GM18951 (cell line): ENCODE results near the gene CACNA1A.
"Not testable (repeated sequence)": the region's sequence is repeated elsewhere in the genome, so short reads cannot be mapped to it uniquely, and the experiment has no call there.

Experiments
- POLR2A ChIP-seq: IDR thresholded peaks from 4 replicates; pipeline ENCODE4 v1.6.1; 2011; ENCODE audit warnings: mild to moderate bottlenecking; ENCODE audit not compliant: insufficient read length, insufficient read depth; ENCODE audit errors: extremely low read depth
- in situ Hi-C: fragments of 300-500 bp; cut with MboI; formaldehyde crosslinking; loops from one replicate; pipeline ENCODE4 v1.12.0; 2022; ENCODE audit warnings: low sequenced_read_pairs, mixed read lengths, inconsistent platforms; ENCODE audit not compliant: unreplicated experiment

CACNA1A gene

DNA sequence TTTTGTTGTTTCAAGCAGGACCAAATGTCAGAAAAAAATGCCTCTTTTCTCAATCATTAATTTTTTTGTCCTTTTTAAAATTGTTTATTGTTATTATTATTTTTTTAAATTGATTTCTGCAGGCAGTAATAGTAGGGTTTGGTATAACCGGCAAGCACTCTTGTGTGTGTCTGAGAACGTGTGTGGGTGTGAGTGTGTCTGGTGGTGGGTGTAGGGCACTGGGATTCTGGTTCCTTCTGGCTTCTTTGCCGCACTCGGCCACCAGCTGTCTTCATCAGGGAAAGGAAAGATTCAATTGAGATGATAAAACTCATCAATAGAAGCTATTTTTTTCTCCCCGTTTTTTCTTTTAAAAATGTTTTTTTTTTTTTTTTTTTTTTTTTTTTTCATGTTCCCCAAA lies 299.7 kb downstream of the CACNA1A start:
- TF ChIP-seq POLR2A, result no peak
- in situ Hi-C loops, result loop anchor here (10.0 kb wide), 1 partner anchor 58 kb away; no protein-coding TSS in a partner anchor

DNA sequence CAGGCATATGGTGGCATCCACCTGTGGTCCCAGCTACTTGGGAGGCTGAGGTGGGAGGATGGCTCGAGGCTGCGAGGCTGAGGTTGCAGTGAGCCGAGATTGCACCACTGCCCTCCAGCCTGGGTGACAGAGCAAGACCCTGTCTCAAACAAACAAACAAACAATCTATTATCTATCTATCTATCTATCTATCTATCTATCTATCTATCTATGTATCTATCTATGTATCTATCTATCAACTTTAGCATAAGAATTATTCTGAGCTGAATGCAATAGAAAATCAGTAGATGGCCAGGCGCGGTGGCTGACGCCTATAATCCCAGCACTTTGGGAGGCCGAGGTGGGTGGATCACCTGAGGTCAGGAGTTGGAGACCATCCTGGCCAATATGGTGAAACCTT lies 304.2 kb downstream of the CACNA1A start:
- in situ Hi-C loops, result loop anchor here (10.0 kb wide), 1 partner anchor 63 kb away; no protein-coding TSS in a partner anchor

DNA sequence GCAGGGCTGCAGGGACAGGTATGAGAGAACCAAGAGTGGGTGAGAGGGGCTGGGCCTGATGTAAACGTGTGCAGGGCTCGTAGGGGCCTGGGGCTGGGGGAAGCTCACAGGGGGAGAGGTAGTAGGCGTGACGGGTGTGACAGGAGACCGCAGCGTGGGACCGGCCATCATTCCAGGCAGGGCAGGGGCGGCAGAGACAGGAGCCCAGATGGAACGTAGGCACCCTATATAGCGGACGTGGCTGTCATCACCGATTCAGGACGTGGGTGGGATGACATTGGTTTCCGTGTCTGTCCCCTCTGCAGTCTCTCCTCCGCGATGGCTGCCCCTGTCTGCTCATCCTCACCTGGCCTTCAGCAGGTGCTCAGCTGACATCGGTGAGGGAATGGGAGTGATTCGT lies 307.6 kb downstream of the CACNA1A start:
- TF ChIP-seq POLR2A, result no peak
- in situ Hi-C loops, result no loop called here

DNA sequence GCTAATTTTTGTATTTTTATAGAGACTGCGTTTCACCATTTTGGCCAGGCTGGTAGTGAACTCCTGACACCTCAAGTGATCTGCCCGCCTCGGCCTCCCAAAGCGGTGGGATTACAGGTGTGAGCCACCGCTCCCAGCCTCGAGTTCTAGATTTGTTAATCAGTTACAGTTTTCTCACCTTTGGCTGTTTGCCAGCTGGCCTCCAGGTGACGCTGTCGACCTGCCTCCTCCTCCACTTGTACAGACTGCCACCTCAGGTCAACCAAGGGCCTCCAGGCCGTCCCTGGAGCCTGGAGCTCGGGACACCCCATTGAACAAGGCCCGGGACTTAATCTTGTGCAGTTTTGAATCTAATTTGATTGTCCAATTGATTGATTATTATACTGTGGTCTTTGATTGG lies 310.6 kb downstream of the CACNA1A start:
- in situ Hi-C loops, result no loop called here
- TF ChIP-seq POLR2A, result no peak

DNA sequence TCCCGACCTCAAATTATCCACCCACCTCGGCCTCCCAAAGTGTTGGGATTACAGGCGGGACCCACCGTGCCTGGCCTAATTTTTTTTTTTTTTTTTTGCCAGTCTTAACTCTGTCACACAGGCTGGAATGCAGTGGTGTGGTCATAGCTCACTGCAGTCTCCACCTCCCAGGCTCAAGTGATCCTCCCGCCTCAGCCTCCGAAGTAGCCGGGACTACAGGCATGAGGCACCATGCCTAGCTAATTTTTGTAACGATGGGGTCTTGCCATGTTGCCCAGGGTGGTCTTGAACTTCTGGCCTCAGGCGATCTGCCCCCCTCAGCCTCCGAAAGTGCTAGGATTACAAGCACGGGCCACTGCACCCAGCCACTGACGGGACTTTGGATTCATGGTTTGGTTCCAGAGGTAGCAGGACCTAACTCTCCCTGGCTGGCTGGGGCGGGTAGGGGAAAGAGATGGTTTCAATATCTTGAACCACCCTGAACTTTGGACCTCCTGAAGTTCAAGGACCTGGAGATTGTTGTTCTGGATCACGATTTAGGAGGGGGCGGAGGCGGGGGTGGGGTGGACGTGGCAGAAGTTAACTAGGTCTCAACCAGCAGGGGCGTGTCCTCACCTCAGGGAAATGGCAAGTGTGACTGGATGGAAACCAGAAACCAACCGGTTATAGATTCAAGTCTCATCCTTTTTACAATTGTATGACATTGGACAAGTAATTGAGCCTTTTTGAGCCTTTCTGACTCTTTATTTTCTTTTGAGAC lies 315.3 kb downstream of the CACNA1A start:
- TF ChIP-seq POLR2A, result no peak

DNA sequence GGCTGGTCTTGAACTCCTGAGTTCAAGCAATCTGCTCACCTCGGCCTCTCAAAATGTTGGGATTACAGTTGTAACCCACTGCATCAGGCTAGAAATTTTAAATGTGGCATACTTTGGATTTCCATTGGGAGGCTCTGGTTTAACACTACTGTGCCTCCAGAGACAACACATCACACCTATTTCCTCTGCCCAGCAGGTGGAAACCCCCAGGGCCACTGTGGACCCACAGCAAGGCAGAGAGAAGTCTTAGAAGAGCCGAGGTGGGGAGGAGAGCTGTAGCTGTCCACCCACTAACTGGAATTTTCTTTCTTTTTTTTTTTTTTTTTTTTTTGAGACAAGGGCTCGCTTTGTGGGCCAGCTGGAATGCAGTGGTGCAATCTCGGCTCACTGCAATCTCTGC lies 316.7 kb downstream of the CACNA1A start:
- TF ChIP-seq POLR2A, result no peak
- in situ Hi-C loops, result no loop called here

More for the DNA sequence above, 315.3 kb downstream of the CACNA1A start:
- in situ Hi-C loops, result no loop called here

DNA sequence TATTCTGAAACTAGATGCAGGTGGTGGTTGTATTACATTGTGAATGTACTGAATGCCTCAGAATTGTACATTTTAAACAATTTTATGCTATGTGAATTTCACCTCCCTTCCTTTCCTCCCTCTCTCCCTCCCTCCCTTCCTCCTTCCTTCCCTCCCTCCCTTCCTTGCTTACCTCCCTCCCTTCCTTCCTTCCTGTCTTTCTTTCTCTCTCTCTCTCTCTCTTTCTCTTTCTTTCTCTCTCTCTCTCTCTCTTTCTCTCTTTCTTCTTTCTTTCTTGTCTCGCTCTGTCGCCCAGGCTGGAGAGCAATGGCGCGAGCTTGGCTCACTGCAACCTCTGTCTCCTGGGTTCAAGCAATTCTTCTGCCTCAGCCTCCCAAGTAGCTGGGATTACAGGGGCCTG lies 318.9 kb downstream of the CACNA1A start:
- TF ChIP-seq POLR2A, result no peak
- in situ Hi-C loops, result no loop called here

DNA sequence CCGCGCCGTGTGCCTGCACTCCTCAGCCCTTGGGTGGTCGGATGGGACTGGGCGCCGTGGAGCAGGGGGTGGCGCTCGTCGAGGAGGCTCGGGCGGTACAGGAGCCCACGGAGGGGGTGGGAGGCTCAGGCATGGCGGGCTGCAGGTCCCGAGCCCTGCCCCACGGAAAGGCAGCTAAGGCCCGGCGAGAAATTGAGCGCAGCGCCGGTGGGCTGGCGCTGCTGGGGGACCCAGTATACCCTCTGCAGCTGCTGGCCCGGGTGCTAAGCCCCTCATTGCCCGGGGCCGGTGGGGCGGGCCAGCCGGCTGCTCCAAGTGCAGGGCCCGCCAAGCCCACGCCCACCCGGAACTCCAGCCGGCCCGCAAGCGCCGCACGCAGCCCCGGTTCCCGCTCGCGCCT lies 319.6 kb downstream of the CACNA1A start:
- in situ Hi-C loops, result not testable (repeated sequence)

DNA sequence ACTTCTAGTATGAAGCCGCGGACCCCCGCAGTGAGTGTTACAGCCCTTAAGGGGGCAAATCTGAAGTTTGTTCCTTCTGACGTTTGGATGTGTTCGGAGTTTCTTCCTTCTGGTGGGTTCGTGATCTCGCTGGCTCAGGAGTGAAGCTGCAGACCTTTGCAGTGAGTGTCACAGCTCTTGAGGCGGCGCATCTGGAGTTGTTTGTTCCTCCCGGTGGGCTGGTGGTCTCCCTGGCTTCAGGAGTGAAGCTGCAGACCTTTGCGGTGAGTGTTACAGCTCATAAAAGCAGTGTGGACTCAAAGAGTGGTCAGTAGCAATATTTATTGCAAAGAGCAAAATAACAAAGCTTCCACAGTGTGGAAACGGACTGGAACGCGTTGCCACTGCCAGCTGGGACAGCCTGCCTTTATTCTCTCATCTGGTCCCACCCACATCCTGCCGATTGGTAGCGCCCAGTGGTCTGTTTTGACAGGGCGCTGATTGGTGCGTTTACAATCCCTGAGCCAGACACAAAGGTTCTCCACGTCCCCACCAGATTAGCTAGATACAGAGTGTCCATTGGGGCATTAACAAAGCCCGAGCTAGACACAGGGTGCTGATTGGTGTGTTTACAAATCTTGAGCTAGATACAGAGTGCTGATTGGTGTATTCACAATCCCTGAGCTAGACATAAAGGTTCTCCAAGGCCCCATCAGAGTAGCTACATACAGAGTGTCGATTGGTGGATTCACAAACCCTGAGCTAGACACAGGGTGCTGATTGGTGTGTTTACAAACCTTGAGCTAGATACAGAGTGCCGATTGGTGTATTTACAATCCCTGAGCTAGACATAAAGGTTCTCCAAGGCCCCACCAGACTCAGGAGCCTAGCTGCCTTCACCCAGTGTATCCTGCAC lies 320.3 kb downstream of the CACNA1A start:
- in situ Hi-C loops, result not testable (repeated sequence)

DNA sequence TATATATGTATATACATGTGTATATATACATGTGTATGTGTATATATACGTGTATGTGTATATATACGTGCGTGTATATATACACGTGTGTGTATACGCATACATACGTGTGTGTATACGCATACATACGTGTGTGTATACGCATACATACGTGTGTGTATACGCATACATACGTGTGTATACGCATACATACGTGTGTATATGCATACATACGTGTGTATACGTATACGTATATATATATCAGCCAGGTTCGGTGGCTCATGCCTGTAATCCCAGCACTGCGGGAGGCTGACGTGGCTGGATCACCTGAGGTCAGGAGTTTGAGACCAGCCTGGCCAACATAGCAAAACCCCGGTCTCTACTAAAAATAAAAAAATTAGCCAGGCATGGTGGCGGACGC lies 321.4 kb downstream of the CACNA1A start:
- in situ Hi-C loops, result not testable (repeated sequence)

DNA sequence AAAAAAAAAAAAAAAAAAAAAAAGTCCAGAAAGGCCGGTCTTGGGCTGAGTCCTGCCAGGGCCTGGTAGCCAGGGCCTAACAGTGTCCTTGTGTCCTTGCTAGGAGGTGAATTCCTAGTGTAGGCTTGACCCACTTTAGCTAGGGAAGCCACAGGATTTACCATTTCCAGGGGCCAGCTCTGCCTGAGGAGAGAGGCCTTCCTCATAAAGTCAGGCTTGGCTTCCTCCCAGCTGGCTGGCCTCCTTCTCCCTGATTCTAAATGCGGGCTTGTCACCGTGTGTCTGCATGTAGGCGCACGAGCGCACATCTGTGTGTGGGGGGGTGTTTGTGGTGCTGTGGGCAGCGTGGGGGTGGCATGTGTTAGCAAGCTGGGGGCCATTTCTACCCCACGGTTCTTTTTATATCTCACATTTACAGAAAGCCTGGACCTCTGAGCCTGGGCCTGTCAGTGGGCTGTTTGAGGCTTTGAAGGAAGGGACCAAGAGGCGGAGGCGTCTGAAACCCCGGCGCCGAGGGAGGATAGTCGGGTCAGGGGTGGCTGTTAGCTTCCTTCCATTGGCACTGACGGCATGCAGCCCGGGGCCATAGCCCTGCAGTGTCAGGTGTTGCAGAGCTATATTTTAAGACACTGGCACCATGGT lies 324.4 kb downstream of the CACNA1A start:
- no peak for TF ChIP-seq POLR2A
- in situ Hi-C loops, result no loop called here

DNA sequence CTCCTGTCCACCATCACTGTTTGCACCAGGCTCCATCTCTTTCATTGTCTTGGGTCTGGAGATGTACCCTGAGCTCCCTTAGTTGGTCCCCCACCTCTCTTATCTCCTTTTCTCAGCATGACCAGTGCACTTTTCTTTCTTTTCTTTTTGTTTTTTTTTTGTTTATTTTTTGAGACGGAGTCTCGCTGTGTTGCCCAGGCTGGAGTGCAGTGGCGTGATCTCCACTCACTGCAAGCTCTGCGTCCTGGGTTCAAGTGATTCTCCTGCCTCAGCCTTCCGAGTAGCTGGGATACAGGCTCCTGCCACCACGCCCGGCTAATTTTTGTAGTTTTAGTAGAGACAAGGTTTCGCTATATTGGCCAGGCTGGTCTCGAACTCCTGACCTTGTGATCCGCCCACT lies 328.0 kb downstream of the CACNA1A start:
- in situ Hi-C loops, result not testable (repeated sequence)

DNA sequence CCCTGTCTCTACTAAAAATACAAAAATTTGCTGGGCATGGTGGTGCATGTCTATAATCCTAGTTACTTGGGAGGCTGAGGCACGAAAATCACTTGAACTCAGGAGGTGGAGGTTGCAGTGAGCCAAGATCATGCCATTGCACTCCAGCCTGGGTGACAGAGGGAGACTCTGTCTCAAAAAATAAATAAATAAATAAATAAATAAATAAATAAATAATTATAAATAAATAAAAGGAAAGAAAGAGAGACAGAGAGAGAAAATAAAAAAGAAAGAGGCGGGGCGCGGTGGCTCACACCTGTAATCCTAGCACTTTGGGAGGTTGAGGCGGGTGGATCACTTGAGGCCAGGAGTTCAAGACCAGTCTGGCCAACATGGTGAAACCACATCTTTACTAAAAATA lies 328.7 kb downstream of the CACNA1A start:
- in situ Hi-C loops, result not testable (repeated sequence)

DNA sequence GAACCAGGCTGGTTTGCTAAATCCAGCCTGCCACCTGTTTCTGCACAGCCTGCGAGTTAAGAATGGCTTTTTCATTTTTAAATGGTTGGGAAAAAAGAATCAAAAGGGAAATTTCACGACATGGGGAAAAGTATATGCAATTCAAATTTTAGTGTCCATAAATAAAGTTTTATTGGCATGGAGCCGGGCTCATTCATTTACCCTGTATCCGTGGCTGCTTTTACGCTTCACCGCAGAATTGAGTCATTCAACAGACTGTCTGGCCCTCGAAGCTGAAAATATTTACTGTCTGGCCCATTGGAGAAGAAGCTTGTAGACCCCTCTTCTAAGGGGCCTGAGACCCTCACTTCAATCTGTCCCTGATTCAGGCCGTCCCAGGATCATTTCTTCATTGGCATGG lies 329.9 kb downstream of the CACNA1A start:
- in situ Hi-C loops, result no loop called here
- TF ChIP-seq POLR2A, result no peak

DNA sequence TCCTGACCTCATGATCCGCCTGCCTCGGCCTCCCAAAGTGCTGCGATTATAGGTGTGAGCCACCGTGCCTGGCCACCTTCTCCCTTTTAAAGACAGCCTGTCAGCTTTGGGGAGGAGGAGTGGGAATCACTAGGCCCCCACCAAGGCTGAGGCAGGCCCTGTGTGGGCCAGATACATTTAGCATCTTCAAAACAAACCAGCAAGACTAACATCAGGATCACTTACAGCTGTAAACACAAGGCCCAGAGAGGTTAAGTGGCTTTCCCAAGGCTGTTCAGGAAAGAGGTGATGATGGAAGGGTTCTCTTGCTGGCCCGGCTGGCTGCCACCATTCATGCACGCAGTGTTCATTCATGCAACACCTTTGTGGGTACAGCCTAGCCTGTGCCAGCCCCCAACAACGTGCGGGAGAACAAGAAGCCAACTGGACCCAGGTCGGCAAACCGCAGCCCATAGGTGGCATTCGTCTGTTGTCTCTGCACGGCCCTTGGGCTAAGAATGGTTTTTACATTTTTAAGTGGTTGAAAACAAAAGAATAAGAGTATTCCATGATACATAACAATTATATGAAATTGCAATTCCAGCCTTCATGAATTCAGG lies 333.0 kb downstream of the CACNA1A start:
- in situ Hi-C loops, result no loop called here
- TF ChIP-seq POLR2A, result no peak
